ENCODE data around the gene CCNG2. TPM values are rescaled to one million over a fixed set of nuclear protein-coding genes. Genes with fewer than 3 reads are reported as not detected.

The CCNG2 gene
- total RNA-seq, 2 donors from 2014 or later, result 61.3 to 106 TPM

DNA sequence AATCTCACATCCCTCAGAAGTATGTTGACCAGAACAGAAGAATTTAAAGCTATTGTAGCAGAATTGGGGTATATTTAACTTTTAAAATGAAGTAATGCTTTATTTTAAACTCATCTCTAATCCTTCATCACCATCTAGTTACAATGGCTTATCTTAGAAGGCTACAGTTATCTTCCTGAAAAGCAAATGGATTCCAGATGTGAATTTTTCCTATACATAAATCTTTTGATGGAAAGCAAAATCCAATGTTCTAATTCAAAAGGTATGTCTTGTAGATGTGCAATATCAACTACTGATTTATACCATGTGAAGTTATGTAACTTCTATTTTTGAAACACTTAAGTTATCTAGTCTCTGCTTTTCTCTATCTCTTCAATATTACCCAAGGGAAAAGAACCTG, 47.6 kb downstream of the CCNG2 start:
- H3K4me1 ChIP-seq (replicated peaks), result no peaks in the 10 kb centered on the region
- no peak for DNase-seq (ENCODE audit: low spot score)
- H3K9me3 ChIP-seq, result no peaks in the 10 kb centered on the region
- H3K4me3 ChIP-seq, result no peak overlapping the region
- H3K36me3 ChIP-seq, result no peaks in the 10 kb centered on the region
- no peaks in the 10 kb centered on the region for H3K27me3 ChIP-seq (replicated peaks; ENCODE audit: insufficient read depth)
- TF ChIP-seq POLR2AphosphoS5 (IDR thresholded peaks at IDR 0.05) (no peak), CTCF (IDR thresholded peaks at IDR 0.05) (no peak), POLR2A (IDR thresholded peaks at IDR 0.05) (no peak)
- no peak overlapping the region for H3K27ac ChIP-seq
- intact Hi-C loops (cut with DNase I), result loop anchor here (2.0 to 10.0 kb wide), 5 partner anchors 110 to 770 kb away; partner anchors contain the start of gene SHROOM3

DNA sequence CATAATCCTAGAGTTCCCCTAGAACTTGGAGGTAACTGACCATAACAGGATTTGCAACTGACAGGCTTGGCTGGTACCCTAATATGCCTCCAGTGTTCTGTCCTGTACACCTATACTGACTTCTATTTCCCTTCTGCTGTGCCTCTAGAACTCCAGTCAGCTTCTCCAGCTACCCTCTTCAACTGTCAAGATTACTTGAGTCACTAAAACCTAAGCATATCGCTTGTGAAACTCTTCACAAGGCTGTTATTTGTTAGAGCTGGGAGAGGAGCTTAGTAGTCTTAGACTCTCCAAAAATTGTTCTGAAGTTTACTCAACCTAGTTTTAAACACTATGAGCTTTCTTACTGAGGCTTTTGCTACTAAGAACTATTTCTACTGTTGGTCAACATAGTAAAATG, 52.0 kb downstream of the CCNG2 start:
- H3K4me3 ChIP-seq, result no peak overlapping the region
- no peak overlapping the region for H3K27ac ChIP-seq
- no peaks in the 10 kb centered on the region for H3K4me1 ChIP-seq (replicated peaks)
- DNase-seq (ENCODE audit: low spot score), result no peak
- no peak for TF ChIP-seq CTCF (IDR thresholded peaks at IDR 0.05)
- H3K9me3 ChIP-seq, result no peaks in the 10 kb centered on the region
- no peaks in the 10 kb centered on the region for H3K27me3 ChIP-seq (replicated peaks; ENCODE audit: insufficient read depth)
- no peaks in the 10 kb centered on the region for H3K36me3 ChIP-seq
- intact Hi-C loops (cut with DNase I), result loop anchor here (10.0 kb wide), 2 partner anchors 694 to 774 kb away; partner anchors contain the start of gene SHROOM3
- WGBS, result 96% methylated on average over 1 of the region's 1 CpG

GRCh38 chr4:77209936-77210335, 52.9 kb downstream of the CCNG2 start:
- Histone ChIP-seq H3K27me3 (replicated peaks; ENCODE audit: insufficient read depth) (no peaks in the 10 kb centered on the region), H3K9me3 (no peaks in the 10 kb centered on the region), H3K4me1 (replicated peaks) (no peaks in the 10 kb centered on the region), H3K4me3 (no peak overlapping the region), H3K27ac (no peak overlapping the region), H3K36me3 (no peaks in the 10 kb centered on the region)
- TF ChIP-seq CTCF (IDR thresholded peaks at IDR 0.05), result no peak
- TF ChIP-seq POLR2A (IDR thresholded peaks at IDR 0.05), result no peak
- no peak for TF ChIP-seq POLR2AphosphoS5 (IDR thresholded peaks at IDR 0.05)
- WGBS, result 70% methylated on average over 5 of the region's 5 CpGs
- intact Hi-C loops (cut with DNase I), result loop anchor here (10.0 kb wide), 2 partner anchors 695 to 775 kb away; partner anchors contain the start of gene SHROOM3
- DNase-seq (ENCODE audit: low spot score), result no peak

DNA sequence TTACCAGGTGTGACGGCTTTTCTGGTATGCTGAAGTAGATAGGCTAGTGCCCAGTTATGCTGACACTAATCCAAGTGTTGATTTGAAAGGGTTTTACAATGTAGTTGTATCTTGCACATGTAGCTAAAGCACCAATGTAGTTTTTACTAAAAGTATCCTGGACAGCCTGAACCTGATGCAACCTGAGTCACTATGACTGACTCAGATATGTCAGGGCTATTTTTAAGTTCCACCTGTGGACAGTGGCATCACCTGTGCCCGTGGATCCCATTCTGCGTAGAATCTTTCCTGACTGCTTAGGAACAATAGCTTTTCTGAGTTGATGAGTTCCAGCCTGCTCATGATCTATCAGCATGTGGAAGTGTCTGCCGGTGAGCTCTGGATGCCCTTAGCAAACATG, 58.1 kb downstream of the CCNG2 start:
- intact Hi-C loops (cut with DNase I), result no loop called here

More for the DNA sequence above, 58.1 kb downstream of the CCNG2 start:
- Histone ChIP-seq H3K4me3 (no peak overlapping the region), H3K27ac (no peak overlapping the region), H3K27me3 (replicated peaks; ENCODE audit: insufficient read depth) (no peaks in the 10 kb centered on the region), H3K36me3 (no peaks in the 10 kb centered on the region), H3K4me1 (replicated peaks) (no peaks in the 10 kb centered on the region), H3K9me3 (no peaks in the 10 kb centered on the region)
- TF ChIP-seq CTCF (IDR thresholded peaks at IDR 0.05) (no peak), POLR2AphosphoS5 (IDR thresholded peaks at IDR 0.05) (no peak), POLR2A (IDR thresholded peaks at IDR 0.05) (no peak)
- no peak for DNase-seq (ENCODE audit: low spot score)
- 70% methylated on average over 4 of the region's 4 CpGs for WGBS
